Trophoblast cell (in vitro differentiated cells and primary cell): ENCODE measurements around the gene BICC1.

Source experiments
- DNase-seq, 2 donors: peaks; one replicate each; pipeline ENCODE4 v3.0.0-alpha.2; 2016
- H2AFZ ChIP-seq: 2 replicates; pipeline ENCODE4 v1.6.1; 2013; ENCODE audit warnings: low read length, moderate library complexity, mild to moderate bottlenecking; ENCODE audit not compliant: insufficient read depth, poor library complexity
- H2AK5ac ChIP-seq: 2 replicates; pipeline ENCODE4 v1.6.1; 2013; ENCODE audit warnings: mild to moderate bottlenecking, low read length
- H2BK120ac ChIP-seq: 2 replicates; pipeline ENCODE4 v1.6.1; 2013; ENCODE audit warnings: low read length, mild to moderate bottlenecking, moderate library complexity; ENCODE audit not compliant: insufficient read depth, poor library complexity
- H2BK12ac ChIP-seq: 2 replicates; pipeline ENCODE4 v1.6.1; 2013; ENCODE audit warnings: mild to moderate bottlenecking, low read length, moderate library complexity
- H2BK5ac ChIP-seq: 2 replicates; pipeline ENCODE4 v1.6.1; 2013; ENCODE audit warnings: low read length, low read depth, moderate library complexity, mild to moderate bottlenecking; ENCODE audit not compliant: poor library complexity
- H3K14ac ChIP-seq: 2 replicates; pipeline ENCODE4 v1.6.1; 2013; ENCODE audit warnings: mild to moderate bottlenecking, low read length
- H3K18ac ChIP-seq: 2 replicates; pipeline ENCODE4 v1.6.1; 2013; ENCODE audit warnings: mild to moderate bottlenecking, low read length
- H3K23ac ChIP-seq: 2 replicates; pipeline ENCODE4 v1.6.1; 2013; ENCODE audit warnings: low read length
- H3K27ac ChIP-seq: 2 replicates; pipeline ENCODE4 v1.5.1; 2013; ENCODE audit warnings: low read depth, mild to moderate bottlenecking, inconsistent platforms, low read length, moderate library complexity
- H3K27me3 ChIP-seq: 2 replicates; pipeline ENCODE4 v1.6.1; 2013; ENCODE audit warnings: inconsistent platforms, mild to moderate bottlenecking, low read length, moderate library complexity; ENCODE audit not compliant: insufficient read depth
- H3K36me3 ChIP-seq, 2 experiments: 1 replicate in 1 of 2; 2 replicates in 1 of 2; pipeline ENCODE4 v1.6.1; 2013; ENCODE audit warnings: low read length in 2 of 2, mild to moderate bottlenecking in 2 of 2, moderate library complexity in 1 of 2; ENCODE audit not compliant: insufficient read depth in 2 of 2, control insufficient read depth in 1 of 2
- H3K4ac ChIP-seq: 2 replicates; pipeline ENCODE4 v1.6.1; 2013; ENCODE audit warnings: low read depth, mild to moderate bottlenecking, low read length, moderate library complexity
- H3K4me1 ChIP-seq, 2 experiments: 1 replicate in 1 of 2; 2 replicates in 1 of 2; pipeline ENCODE4 v1.6.1; 2013; ENCODE audit warnings: low read length in 2 of 2, mild to moderate bottlenecking in 2 of 2, moderate library complexity in 1 of 2; ENCODE audit not compliant: insufficient read depth in 2 of 2, control insufficient read depth in 1 of 2
- H3K4me2 ChIP-seq: 2 replicates; pipeline ENCODE4 v1.6.1; 2013; ENCODE audit warnings: inconsistent platforms, mild to moderate bottlenecking, low read length, moderate library complexity
- H3K4me3 ChIP-seq: 2 replicates; pipeline ENCODE4 v1.5.1; 2013; ENCODE audit warnings: mild to moderate bottlenecking, low read depth, low read length, inconsistent platforms
- H3K79me1 ChIP-seq: one replicate; pipeline ENCODE4 v1.6.1; 2013; ENCODE audit warnings: low read length
- H3K79me2 ChIP-seq: 2 replicates; pipeline ENCODE4 v1.6.1; 2013; ENCODE audit warnings: low read length, mild to moderate bottlenecking; ENCODE audit not compliant: control insufficient read depth, insufficient read depth, poor library complexity
- H3K9ac ChIP-seq: 2 replicates; pipeline ENCODE4 v1.6.1; 2013; ENCODE audit warnings: mild to moderate bottlenecking, low read length
- H3K9me3 ChIP-seq: 2 replicates; pipeline ENCODE4 v1.6.1; 2013; ENCODE audit warnings: low read depth, mild to moderate bottlenecking, control low read depth, inconsistent platforms, low read length; ENCODE audit not compliant: insufficient read depth
- H4K12ac ChIP-seq: 2 replicates; pipeline ENCODE4 v1.6.1; 2013; ENCODE audit warnings: low read depth, mild to moderate bottlenecking, low read length, moderate library complexity
- H4K8ac ChIP-seq: 2 replicates; pipeline ENCODE4 v1.6.1; 2013; ENCODE audit warnings: low read depth, mild to moderate bottlenecking, low read length, moderate library complexity
- H4K91ac ChIP-seq: one replicate; pipeline ENCODE4 v1.6.1; 2013; ENCODE audit warnings: low read depth, mild to moderate bottlenecking, low read length, moderate library complexity
- WGBS: extraction: QIAGEN DNeasy Blood & Tissue Kit; methylation state at CpG from one replicate; pipeline ENCODE4 v1.1.7; 2013; ENCODE audit warnings: missing lambda C conversion rate; ENCODE audit not compliant: insufficient read length, insufficient coverage; ENCODE audit errors: extremely low coverage; 5-methylcytosine and 5-hydroxymethylcytosine counted together

BICC1 gene

GRCh38 chr10:58547963-58548362, 35.3 kb downstream of the BICC1 start:
- Histone ChIP-seq H3K14ac (no peak overlapping the region), H2BK5ac (no peak overlapping the region), H4K91ac (no peak overlapping the region), H4K12ac (no peak overlapping the region), H3K79me1 (no peaks in the 10 kb centered on the region), H3K4me1 (no peaks in the 10 kb centered on the region), H3K36me3 (no peaks in the 10 kb centered on the region), H3K27me3 (no peaks in the 10 kb centered on the region), H3K79me2 (no peaks in the 10 kb centered on the region), H3K9ac (no peak overlapping the region), H3K4me2 (no peak overlapping the region), H2BK120ac (no peak overlapping the region), H3K27ac (no peak overlapping the region), H2AK5ac (no peak overlapping the region), H3K4ac (no peak overlapping the region), H3K23ac (no peak overlapping the region), H2AFZ (no peak overlapping the region), H3K4me3 (no peak overlapping the region), H3K9me3 (no peaks in the 10 kb centered on the region), H2BK12ac (no peak overlapping the region), H3K18ac (no peak overlapping the region), H4K8ac (no peak overlapping the region)
- no CpG with 5 or more reads among the region's 1 CpG for WGBS
- DNase-seq, result no peak

GRCh38 chr10:58554316-58554715, 41.6 kb downstream of the BICC1 start:
- Histone ChIP-seq H3K27ac (no peak overlapping the region), H4K91ac (no peak overlapping the region), H2BK12ac (no peak overlapping the region), H4K8ac (no peak overlapping the region), H2AFZ (no peak overlapping the region), H2AK5ac (no peak overlapping the region), H3K36me3 (no peaks in the 10 kb centered on the region), H3K14ac (no peak overlapping the region), H3K79me2 (no peaks in the 10 kb centered on the region), H2BK5ac (no peak overlapping the region), H3K23ac (no peak overlapping the region), H3K9ac (no peak overlapping the region), H2BK120ac (no peak overlapping the region), H3K27me3 (no peaks in the 10 kb centered on the region), H4K12ac (no peak overlapping the region), H3K9me3 (no peaks in the 10 kb centered on the region), H3K4me2 (no peak overlapping the region), H3K4me3 (no peak overlapping the region), H3K4ac (no peak overlapping the region), H3K18ac (no peak overlapping the region), H3K79me1 (no peaks in the 10 kb centered on the region), H3K4me1 (no peaks in the 10 kb centered on the region)
- WGBS, result no CpG with 5 or more reads among the region's 2 CpGs
- DNase-seq, result no peak

- no CpG with 5 or more reads among the region's 4 CpGs for WGBS
- DNase-seq, result no peak
- Histone ChIP-seq H3K27me3 (no peaks in the 10 kb centered on the region), H3K4me3 (no peak overlapping the region), H3K79me2 (no peaks in the 10 kb centered on the region), H2BK12ac (no peak overlapping the region), H3K23ac (no peak overlapping the region), H3K4me1 (no peaks in the 10 kb centered on the region), H3K9me3 (no peaks in the 10 kb centered on the region), H4K91ac (no peak overlapping the region), H2AK5ac (no peak overlapping the region), H3K14ac (no peak overlapping the region), H3K4ac (no peak overlapping the region), H3K4me2 (no peak overlapping the region), H3K36me3 (no peaks in the 10 kb centered on the region), H2BK120ac (no peak overlapping the region), H2AFZ (no peak overlapping the region), H4K8ac (no peak overlapping the region), H3K79me1 (no peaks in the 10 kb centered on the region), H4K12ac (no peak overlapping the region), H3K9ac (no peak overlapping the region), H3K27ac (no peak overlapping the region), H3K18ac (no peak overlapping the region), H2BK5ac (no peak overlapping the region)
Observed at GRCh38 chr10:58555170-58555929, 42.7 kb downstream of the BICC1 start.

- H3K27ac ChIP-seq, result no peak overlapping the region
- H3K4me3 ChIP-seq, result no peak overlapping the region
- no peaks in the 10 kb centered on the region for H3K36me3 ChIP-seq
- no peak overlapping the region for H2BK12ac ChIP-seq
- no peaks in the 10 kb centered on the region for H3K79me2 ChIP-seq
- no peaks in the 10 kb centered on the region for H3K27me3 ChIP-seq
- no peak overlapping the region for H3K4ac ChIP-seq
- DNase-seq, result no peak
- no peak overlapping the region for H3K18ac ChIP-seq
- H3K23ac ChIP-seq, result no peak overlapping the region
- H2BK5ac ChIP-seq, result no peak overlapping the region
- H4K91ac ChIP-seq, result no peak overlapping the region
- H3K9me3 ChIP-seq, result no peaks in the 10 kb centered on the region
- H2AFZ ChIP-seq, result no peak overlapping the region
- no peak overlapping the region for H2AK5ac ChIP-seq
- H4K12ac ChIP-seq, result no peak overlapping the region
- H3K9ac ChIP-seq, result no peak overlapping the region
- H2BK120ac ChIP-seq, result no peak overlapping the region
- no peaks in the 10 kb centered on the region for H3K79me1 ChIP-seq
- WGBS, result 100% methylated on average over 1 of the region's 2 CpGs
- H4K8ac ChIP-seq, result no peak overlapping the region
- no peak overlapping the region for H3K14ac ChIP-seq
- H3K4me2 ChIP-seq, result no peak overlapping the region
- no peaks in the 10 kb centered on the region for H3K4me1 ChIP-seq
Observed at GRCh38 chr10:58555930-58556311, 43.2 kb downstream of the BICC1 start.
